H1 (cell line): ENCODE data around the gene FCGR3B. TPM values are rescaled to one million over a fixed set of nuclear protein-coding genes. Genes with fewer than 3 reads are reported as not detected.
"Not testable (repeated sequence)": the region's sequence is repeated elsewhere in the genome, so short reads cannot be mapped to it uniquely, and the experiment has no call there.

Source experiments
- CTCF ChIA-PET: fragments of 300-600 bp; sonication (Branson Sonifier 250); formaldehyde crosslinking; loops from one replicate; lab custom pipeline; 2021; ENCODE audit not compliant: partially characterized antibody; lab: Charles Lee
- POLR2A ChIA-PET: fragments of 300-600 bp; sonication (Branson Sonifier 250); formaldehyde crosslinking; loops from one replicate; lab custom pipeline; 2021; ENCODE audit warnings: inconsistent platforms; ENCODE audit not compliant: partially characterized antibody; lab: Charles Lee
- DNase-seq, 2 experiments: peaks; one replicate each; pipeline versions ENCODE4 v3.0.0 to v3.0.0-alpha.2; 2010 to 2022; ENCODE audit warnings: low spot score in 2 of 2, low read depth in 1 of 2, mixed read lengths in 1 of 2
- FAIRE-seq: peaks from 2 replicates; lab custom pipeline; 2011; peaks lifted over from hg19 to GRCh38; lab: Jason Lieb, UNC
- H2AFZ ChIP-seq: 2 replicates; pipeline ENCODE4 v1.8.1; 2012; ENCODE audit warnings: low read length, inconsistent platforms
- H2AK5ac ChIP-seq: 2 replicates; pipeline ENCODE4 v1.6.1; 2013; ENCODE audit warnings: low read depth, low read length
- H2BK120ac ChIP-seq: replicated peaks from 2 replicates; pipeline ENCODE3; 2013; ENCODE audit warnings: low read depth, low read length, inconsistent platforms
- H2BK12ac ChIP-seq: 2 replicates; pipeline ENCODE4 v1.6.1; 2013; ENCODE audit warnings: low read depth, low read length
- H2BK15ac ChIP-seq: 2 replicates; pipeline ENCODE4 v1.6.1; 2013; ENCODE audit warnings: low read length
- H2BK20ac ChIP-seq: 2 replicates; pipeline ENCODE4 v1.6.1; 2013; ENCODE audit warnings: low read length
- H2BK5ac ChIP-seq: 2 replicates; pipeline ENCODE4 v1.6.1; 2013; ENCODE audit warnings: low read depth, low read length
- H3K14ac ChIP-seq: 2 replicates; pipeline ENCODE4 v1.6.1; 2013; ENCODE audit warnings: inconsistent platforms; ENCODE audit not compliant: insufficient read length
- H3K18ac ChIP-seq: 2 replicates; pipeline ENCODE4 v1.6.1; 2013; ENCODE audit warnings: low read length; ENCODE audit errors: extremely low read depth
- H3K23ac ChIP-seq: 2 replicates; pipeline ENCODE4 v1.6.1; 2013; ENCODE audit warnings: inconsistent platforms; ENCODE audit not compliant: insufficient read length
- H3K23me2 ChIP-seq: 2 replicates; pipeline ENCODE4 v1.6.1; 2013; ENCODE audit warnings: low read depth, low read length
- H3K27ac ChIP-seq: 2 replicates; pipeline ENCODE4 v1.6.1; 2011; ENCODE audit warnings: low read depth, low read length, inconsistent platforms
- H3K27me3 ChIP-seq, 4 experiments: replicated peaks in 1 of 4; 1 replicate in 1 of 4; 2 replicates in 3 of 4; pipeline versions ENCODE4 v1.6.1 to v1.8.1; 2011 to 2013; ENCODE audit warnings: low read length in 3 of 4, mild to moderate bottlenecking in 3 of 4, inconsistent platforms in 2 of 4, mixed read lengths in 2 of 4, moderate library complexity in 1 of 4; ENCODE audit not compliant: control insufficient read depth in 3 of 4, insufficient read depth in 3 of 4; ENCODE audit errors: extremely low read depth in 1 of 4
- H3K36me3 ChIP-seq, 4 experiments: 2 replicates each; pipeline versions ENCODE4 v1.6.1 to v1.8.1; 2011 to 2013; ENCODE audit warnings: mild to moderate bottlenecking in 4 of 4, low read length in 3 of 4, moderate library complexity in 2 of 4, control low read depth in 1 of 4, inconsistent platforms in 1 of 4; ENCODE audit not compliant: insufficient read depth in 4 of 4, control insufficient read depth in 2 of 4
- H3K4ac ChIP-seq: replicated peaks from 2 replicates; pipeline ENCODE3; 2013; ENCODE audit warnings: low read length, low read depth, mixed read lengths, inconsistent platforms; ENCODE audit not compliant: insufficient read length
- H3K4me1 ChIP-seq, 4 experiments: replicated peaks in 1 of 4; 1 replicate in 1 of 4; 2 replicates in 3 of 4; pipeline versions ENCODE4 v1.6.1 to v1.8.1; 2011 to 2013; ENCODE audit warnings: low read length in 3 of 4, inconsistent platforms in 2 of 4, mixed read lengths in 1 of 4; ENCODE audit not compliant: insufficient read depth in 4 of 4, control insufficient read depth in 3 of 4
- H3K4me2 ChIP-seq, 2 experiments: 2 replicates each; pipeline versions ENCODE4 v1.6.1 to v1.8.1; 2011 to 2013; ENCODE audit warnings: low read depth in 2 of 2, low read length in 2 of 2, control low read depth in 1 of 2, inconsistent platforms in 1 of 2, mild to moderate bottlenecking in 1 of 2; ENCODE audit not compliant: insufficient read depth in 1 of 2
- H3K4me3 ChIP-seq, 4 experiments: fragments of 200-600, 300-600 bp in 1 of 4; sonication (generic), shearing (Covaris generic), sonication (Bioruptor Twin) in 1 of 4; 2 replicates each; pipeline versions ENCODE4 v1.5.1 to v1.8.1; 2011 to 2016; ENCODE audit warnings: low read length in 4 of 4, low read depth in 3 of 4, control low read depth in 2 of 4, inconsistent platforms in 2 of 4, mild to moderate bottlenecking in 2 of 4, mixed read lengths in 1 of 4, moderate library complexity in 1 of 4; ENCODE audit not compliant: insufficient read depth in 2 of 4; ENCODE audit errors: extremely low read depth in 1 of 4
- H3K56ac ChIP-seq: replicated peaks from 2 replicates; pipeline ENCODE3; 2013; ENCODE audit warnings: low read depth, mild to moderate bottlenecking, mixed read lengths, low read length, inconsistent platforms; ENCODE audit not compliant: insufficient read length
- H3K79me1 ChIP-seq: 2 replicates; pipeline ENCODE4 v1.6.1; 2013; ENCODE audit warnings: low read depth, low read length, control low read depth
- H3K79me2 ChIP-seq, 2 experiments: 2 replicates each; pipeline versions ENCODE4 v1.6.1 to v1.8.1; 2012 to 2013; ENCODE audit warnings: low read length in 2 of 2, mild to moderate bottlenecking in 2 of 2, inconsistent platforms in 1 of 2; ENCODE audit not compliant: insufficient read depth in 2 of 2, control insufficient read depth in 1 of 2
- H3K9ac ChIP-seq, 4 experiments: replicated peaks in 1 of 4; 1 replicate in 1 of 4; 2 replicates in 3 of 4; pipeline versions ENCODE4 v1.6.1 to v1.8.1; 2011 to 2013; ENCODE audit warnings: low read depth in 3 of 4, low read length in 3 of 4, control low read depth in 2 of 4, mild to moderate bottlenecking in 2 of 4, moderate library complexity in 2 of 4, inconsistent platforms in 1 of 4; ENCODE audit errors: extremely low read depth in 1 of 4
- H3K9me3 ChIP-seq, 2 experiments: 2 replicates each; pipeline versions ENCODE4 v1.6.1 to v1.8.1; 2012 to 2013; ENCODE audit warnings: mild to moderate bottlenecking in 2 of 2, moderate library complexity in 2 of 2, control low read depth in 1 of 2, inconsistent platforms in 1 of 2, low read depth in 1 of 2, low read length in 1 of 2, mixed read lengths in 1 of 2; ENCODE audit not compliant: insufficient read depth in 2 of 2
- H4K20me1 ChIP-seq, 2 experiments: replicated peaks in 1 of 2; 2 replicates each; pipeline versions ENCODE3 to v1.8.1; 2011 to 2013; ENCODE audit warnings: inconsistent platforms in 2 of 2, low read length in 2 of 2, mild to moderate bottlenecking in 1 of 2; ENCODE audit not compliant: insufficient read depth in 2 of 2, control insufficient read depth in 1 of 2
- H4K5ac ChIP-seq: 2 replicates; pipeline ENCODE4 v1.6.1; 2013; ENCODE audit warnings: low read length, low read depth, mixed read lengths, inconsistent platforms; ENCODE audit not compliant: insufficient read length
- H4K8ac ChIP-seq: 2 replicates; pipeline ENCODE4 v1.8.0; 2013; ENCODE audit warnings: mild to moderate bottlenecking, moderate library complexity, low read length, inconsistent platforms; ENCODE audit not compliant: insufficient read depth; ENCODE audit errors: extremely low read depth
- H4K91ac ChIP-seq: replicated peaks from 2 replicates; pipeline ENCODE3; 2013; ENCODE audit warnings: low read length, mixed read lengths, inconsistent platforms; ENCODE audit not compliant: insufficient read length
- RAD21 ChIP-seq, 2 experiments: IDR thresholded peaks in 1 of 2; conservative IDR thresholded peaks in 1 of 2; 2 replicates each; pipeline ENCODE4 v1.6.1; 2011; ENCODE audit warnings: low read depth in 2 of 2, low read length in 2 of 2, improper control_type of control experiment in 1 of 2, inconsistent platforms in 1 of 2, mild to moderate bottlenecking in 1 of 2, moderate library complexity in 1 of 2
- WGBS, 2 experiments: shearing (Covaris generic) in 1 of 2; methylation state at CpG; one replicate each; pipeline versions ENCODE4 v1.1.6 to v1.1.7; 2013 to 2015; ENCODE audit warnings: low lambda C conversion rate in 2 of 2, mixed read lengths in 2 of 2, inconsistent platforms in 1 of 2, low coverage in 1 of 2, missing lambda C conversion rate in 1 of 2; ENCODE audit not compliant: insufficient replicate concordance in 2 of 2, insufficient coverage in 1 of 2, insufficient read length in 1 of 2; ENCODE audit errors: extremely low coverage in 1 of 2, missing lambda C conversion rate in 1 of 2; 5-methylcytosine and 5-hydroxymethylcytosine counted together
- polyA plus RNA-seq, 7 experiments: library from polyadenylated mRNA; depleted of rRNA in 3 of 7; stranded (reverse) in 5 of 7; unstranded in 2 of 7; fragments of >200 nt in 5 of 7; fragments of 200-250 nt in 2 of 7; gene quantifications; 1 replicate in 5 of 7; 2 replicates in 1 of 7; 4 replicates in 1 of 7; pipeline versions ENCODE4 v1.2.1 to v1.2.3, GENCODE V29; 2011 to 2013; ENCODE audit warnings: missing spikeins in 2 of 7, mixed read lengths in 2 of 7
- total RNA-seq: library from RNA; stranded (reverse); fragmentation: NEBNext Ultra II Directional; extraction: Animal tissue kit (Norgen Biotek cat#: 25700); gene quantifications from 2 replicates; pipeline ENCODE4 v1.2.1, GENCODE V29; 2021
- TF ChIP-seq, protein P1 (sequence below), 3 experiments: IDR thresholded peaks; 1 replicate in 2 of 3; 2 replicates in 1 of 3; pipeline versions ENCODE4 v1.5.1 to v1.6.1; 2011; ENCODE audit warnings: low read length in 3 of 3, mild to moderate bottlenecking in 3 of 3, inconsistent platforms in 2 of 3, low read depth in 1 of 3, moderate library complexity in 1 of 3; ENCODE audit not compliant: insufficient read depth in 1 of 3; ENCODE audit errors: control extremely low read depth in 1 of 3

FCGR3B gene
- total and polyA plus RNA-seq, 2 of the 8 experiments (the other 6 are each of a cell fraction or from before 2014, with no cell fraction given) = not detected

DNA sequence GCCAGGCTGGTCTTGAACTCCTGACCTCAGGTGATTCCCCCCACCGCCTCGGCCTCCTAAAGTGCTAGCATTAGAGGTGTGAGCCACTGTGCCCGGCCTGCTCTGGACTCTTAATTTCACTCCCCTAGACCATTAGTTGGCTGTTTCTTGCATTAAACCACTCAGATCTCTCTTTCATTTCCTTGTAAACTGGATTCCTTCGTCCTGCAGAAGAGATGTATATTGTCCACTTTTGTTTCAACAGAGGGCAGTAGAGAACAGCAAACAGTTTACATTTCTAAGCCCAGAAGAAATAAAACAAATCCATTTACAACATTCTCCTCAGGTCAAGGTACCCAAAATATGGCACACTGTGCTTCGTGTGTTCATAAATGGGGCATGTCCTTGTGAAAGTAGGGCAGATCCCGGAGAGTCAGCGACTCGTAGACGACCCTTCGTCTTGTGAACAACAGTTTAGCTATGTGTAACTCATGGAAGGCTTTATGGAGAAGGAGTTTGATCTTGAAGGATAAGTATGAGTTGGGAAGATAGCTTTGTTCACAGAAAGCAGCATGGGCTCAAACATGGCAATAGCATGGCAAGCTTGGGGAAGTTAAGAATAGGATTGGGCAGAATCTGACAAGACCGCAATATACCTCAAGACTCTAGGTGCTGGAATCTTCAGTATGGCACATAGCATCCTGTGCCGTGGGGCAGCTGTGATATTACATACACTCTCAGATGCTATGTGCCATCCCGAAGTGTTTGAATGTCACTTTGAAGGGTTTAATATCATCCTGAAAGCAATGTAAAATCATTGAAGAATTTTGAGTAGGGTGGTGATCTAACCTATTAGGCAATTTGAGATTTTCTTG is 16.8 kb upstream of the FCGR3B start:
- not testable (repeated sequence) for H4K8ac ChIP-seq, H2AK5ac ChIP-seq, H3K9ac ChIP-seq, H3K4me3 ChIP-seq, H3K18ac ChIP-seq, H3K14ac ChIP-seq, H2BK20ac ChIP-seq, H3K27ac ChIP-seq, H2BK15ac ChIP-seq, H3K79me2 ChIP-seq, H3K56ac ChIP-seq, H3K27me3 ChIP-seq, H3K4me1 ChIP-seq, H3K23ac ChIP-seq, H2BK12ac ChIP-seq, H3K9me3 ChIP-seq, H4K5ac ChIP-seq, H4K91ac ChIP-seq, H4K20me1 ChIP-seq, H3K79me1 ChIP-seq, H2BK120ac ChIP-seq, H3K23me2 ChIP-seq, H2BK5ac ChIP-seq, H3K4ac ChIP-seq, H3K4me2 ChIP-seq, H3K36me3 ChIP-seq
- TF ChIP-seq, protein P1, sequence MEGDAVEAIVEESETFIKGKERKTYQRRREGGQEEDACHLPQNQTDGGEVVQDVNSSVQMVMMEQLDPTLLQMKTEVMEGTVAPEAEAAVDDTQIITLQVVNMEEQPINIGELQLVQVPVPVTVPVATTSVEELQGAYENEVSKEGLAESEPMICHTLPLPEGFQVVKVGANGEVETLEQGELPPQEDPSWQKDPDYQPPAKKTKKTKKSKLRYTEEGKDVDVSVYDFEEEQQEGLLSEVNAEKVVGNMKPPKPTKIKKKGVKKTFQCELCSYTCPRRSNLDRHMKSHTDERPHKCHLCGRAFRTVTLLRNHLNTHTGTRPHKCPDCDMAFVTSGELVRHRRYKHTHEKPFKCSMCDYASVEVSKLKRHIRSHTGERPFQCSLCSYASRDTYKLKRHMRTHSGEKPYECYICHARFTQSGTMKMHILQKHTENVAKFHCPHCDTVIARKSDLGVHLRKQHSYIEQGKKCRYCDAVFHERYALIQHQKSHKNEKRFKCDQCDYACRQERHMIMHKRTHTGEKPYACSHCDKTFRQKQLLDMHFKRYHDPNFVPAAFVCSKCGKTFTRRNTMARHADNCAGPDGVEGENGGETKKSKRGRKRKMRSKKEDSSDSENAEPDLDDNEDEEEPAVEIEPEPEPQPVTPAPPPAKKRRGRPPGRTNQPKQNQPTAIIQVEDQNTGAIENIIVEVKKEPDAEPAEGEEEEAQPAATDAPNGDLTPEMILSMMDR (IDR thresholded peaks at IDR 0.05; ENCODE audit: control extremely low read depth in 1 of 3, insufficient read depth in 1 of 3, low read depth in 1 of 3, low read length in 3 of 3) = peak in 2 of 3 experiments; percentile 34 to 38; a peak in 2 of 4 replicates
- TF ChIP-seq RAD21 (IDR thresholded peaks at IDR 0.05 in 1 of 2, conservative IDR thresholded peaks at IDR 0.05 in 1 of 2; ENCODE audit: low read depth in 2 of 2, low read length in 2 of 2) = peak; percentile 68 to 69
- WGBS, 2 experiments = 69% methylated on average over 12 of the region's 13 CpGs; no CpG with 5 or more reads in 1 of the 2 experiments
- DNase-seq (peak in 1 of 2 experiments; percentile 54), FAIRE-seq (peak; percentile 94)
- ChIA-PET CTCF (interaction anchor here (0.6 to 1.8 kb wide), 8 partner anchors 36 to 142 kb away, joined by 3 to 16 read pairs (median 3); partner anchors contain the start of gene FCGR2A), POLR2A (interaction anchor here (1.4 kb wide), 1 partner anchor 80 kb away, joined by 3 read pairs; no protein-coding TSS in a partner anchor)
- peak overlapping the region; percentile 88; the same call in 1 of the 2 replicates for H2AFZ ChIP-seq
